OCI-LY7 (cell line): ENCODE data around the gene STXBP2.

Source experiments
- CTCF ChIP-seq: fragments of 200-600 bp; sonication (generic); conservative IDR thresholded peaks from 2 replicates; pipeline ENCODE4 v1.5.1; 2014; ENCODE audit warnings: mild to moderate bottlenecking, antibody characterized with exemption, low read length, moderate library complexity, mixed read lengths
- EZH2phosphoT487 ChIP-seq: fragments of 200-600 bp; sonication (generic); IDR thresholded peaks from 2 replicates; pipeline ENCODE4 v1.6.1; 2018; ENCODE audit warnings: low read depth, borderline replicate concordance, mild to moderate bottlenecking, mixed run types, antibody characterized with exemption, low read length, moderate library complexity, mixed read lengths

- no peak for TF ChIP-seq CTCF
- no peak for TF ChIP-seq EZH2phosphoT487
Observed at GRCh38 chr19:7672522-7672921, 35.6 kb downstream of the STXBP2 start.
